Testis (tissue), 3 donors: ENCODE data around the gene SLC11A2. TPM values are rescaled to one million over a fixed set of nuclear protein-coding genes. Genes with fewer than 3 reads are reported as not detected.

Experiments
- DNase-seq: peaks from one replicate; pipeline ENCODE4 v3.0.0-alpha.2; 2019
- H3K27ac ChIP-seq, 2 donors: fragments of 200-600 bp; sonication (generic); one replicate each; pipeline ENCODE4 v1.5.1; 2019
- H3K27me3 ChIP-seq: fragments of 200-600 bp; sonication (generic); one replicate; pipeline ENCODE4 v1.5.1; 2019
- H3K36me3 ChIP-seq: fragments of 200-600 bp; sonication (generic); one replicate; pipeline ENCODE4 v1.5.1; 2017; ENCODE audit warnings: low read depth; ENCODE audit errors: missing control alignments
- H3K4me1 ChIP-seq: fragments of 200-600 bp; sonication (generic); one replicate; pipeline ENCODE4 v1.5.1; 2019
- H3K4me3 ChIP-seq, 2 donors: fragments of 200-600 bp; sonication (generic); one replicate each; pipeline ENCODE4 v1.5.1; 2017 to 2019
- H3K9me3 ChIP-seq: fragments of 200-600 bp; sonication (generic); one replicate; pipeline ENCODE4 v1.5.1; 2017
- CTCF ChIP-seq, 3 experiments: fragments of 450-650 bp in 2 of 3; fragments of 200-600 bp in 1 of 3; sonication (generic) in 1 of 3; IDR thresholded peaks; one replicate each; pipeline ENCODE4 v1.5.1; 2016 to 2019; ENCODE audit warnings: antibody characterized with exemption in 3 of 3, mild to moderate bottlenecking in 2 of 3, moderate library complexity in 1 of 3
- POLR2A ChIP-seq: fragments of 450-650 bp; IDR thresholded peaks from one replicate; pipeline ENCODE4 v1.6.1; 2017; ENCODE audit warnings: antibody characterized with exemption, mild to moderate bottlenecking, moderate library complexity
- WGBS, 2 donors: methylation state at CpG; one replicate each; pipeline ENCODE4 v1.1.5; 2018; 5-methylcytosine and 5-hydroxymethylcytosine counted together
- intact Hi-C: fragments of 100-400 bp; cut with DNase I; formaldehyde crosslinking; loops from one replicate; pipeline ENCODE4 v1.15.1; 2023; ENCODE audit warnings: low total_unique reads
- polyA plus RNA-seq: library from polyadenylated mRNA; stranded (reverse); fragments of 350-450 nt; fragmentation: Illumina TruSeq; extraction: RNeasy Lipid Tissue Mini Kit (QIAGEN cat#74804); gene quantifications from one replicate; pipeline ENCODE4 v1.2.3, GENCODE V29; 2014; ENCODE audit warnings: low read depth, low replicate concordance; ENCODE audit not compliant: insufficient read depth
- total RNA-seq, 2 donors: library from RNA; depleted of rRNA; stranded (reverse); fragments of >200 nt; gene quantifications; one replicate each; pipeline ENCODE4 v1.2.3, GENCODE V29; 2016

The SLC11A2 gene
- total and polyA plus RNA-seq, 3 donors from 2014 or later: 42.9 to 66.5 (median 63.4) TPM

GRCh38 chr12:51023625-51024382, 2.4 kb downstream of the SLC11A2 start:
- Histone ChIP-seq H3K4me3 (peak overlapping the region in 1 of 2 donors; percentile 83), H3K27me3 (no peaks in the 10 kb centered on the region), H3K9me3 (no peaks in the 10 kb centered on the region), H3K36me3 (no peaks in the 10 kb centered on the region), H3K4me1 (peaks cover 16% of the 10 kb centered on the region), H3K27ac (peak overlapping the region; percentile 95 to 98)
- intact Hi-C loops: no loop called here
- 47 to 51% methylated on average over 4 of the region's 4 CpGs for WGBS, 2 donors
- DNase-seq: no peak
- TF ChIP-seq POLR2A (no peak), CTCF (IDR thresholded peaks at IDR 0.05) (no peak)

- Histone ChIP-seq H3K4me3 (no peak overlapping the region), H3K27me3 (no peaks in the 10 kb centered on the region), H3K27ac (peak overlapping the region in 1 of 2 donors; percentile 17), H3K9me3 (no peaks in the 10 kb centered on the region), H3K36me3 (no peaks in the 10 kb centered on the region), H3K4me1 (peaks cover 19% of the 10 kb centered on the region)
- intact Hi-C loops: no loop called here
- no peak for TF ChIP-seq POLR2A
- TF ChIP-seq CTCF (IDR thresholded peaks at IDR 0.05): no peak
- DNase-seq: no peak
- WGBS, 2 donors: 32 to 35% methylated on average over 1 of the region's 1 CpG
Measured at GRCh38 chr12:51021694-51022093, 4.5 kb downstream of the SLC11A2 start.

- Histone ChIP-seq H3K27me3 (no peaks in the 10 kb centered on the region), H3K9me3 (no peaks in the 10 kb centered on the region), H3K4me3 (no peak overlapping the region), H3K27ac (no peak overlapping the region), H3K4me1 (peaks cover 19% of the 10 kb centered on the region), H3K36me3 (no peaks in the 10 kb centered on the region)
- no peak for DNase-seq
- intact Hi-C loops: no loop called here
- TF ChIP-seq POLR2A (no peak), CTCF (IDR thresholded peaks at IDR 0.05) (no peak)
- 85 to 91% methylated on average over 7 of the region's 7 CpGs for WGBS, 2 donors
Measured at GRCh38 chr12:51020448-51021182, 5.6 kb downstream of the SLC11A2 start.

GRCh38 chr12:51019927-51020326, 6.3 kb downstream of the SLC11A2 start:
- no peak for TF ChIP-seq POLR2A
- TF ChIP-seq CTCF (IDR thresholded peaks at IDR 0.05): no peak
- WGBS, 2 donors: 81 to 84% methylated on average over 2 of the region's 2 CpGs
- intact Hi-C loops: no loop called here
- H3K4me1 ChIP-seq: peaks cover 14% of the 10 kb centered on the region
- no peak overlapping the region for H3K27ac ChIP-seq
- H3K9me3 ChIP-seq: no peaks in the 10 kb centered on the region
- DNase-seq: no peak
- H3K36me3 ChIP-seq: no peaks in the 10 kb centered on the region
- no peak overlapping the region for H3K4me3 ChIP-seq
- H3K27me3 ChIP-seq: no peaks in the 10 kb centered on the region
